NCI-H2029 treated with DMSO at 0.1 percent for 48 hours (cell line): ENCODE results near the gene CBR3.
A peak's percentile ranks its signal among the peaks of the same experiment; 100 is the strongest.

ENCODE experiments used
- DNase-seq: peaks from one replicate; lab custom pipeline; 2025; lab: John Stamatoyannopoulos, UW

Gene CBR3

DNA sequence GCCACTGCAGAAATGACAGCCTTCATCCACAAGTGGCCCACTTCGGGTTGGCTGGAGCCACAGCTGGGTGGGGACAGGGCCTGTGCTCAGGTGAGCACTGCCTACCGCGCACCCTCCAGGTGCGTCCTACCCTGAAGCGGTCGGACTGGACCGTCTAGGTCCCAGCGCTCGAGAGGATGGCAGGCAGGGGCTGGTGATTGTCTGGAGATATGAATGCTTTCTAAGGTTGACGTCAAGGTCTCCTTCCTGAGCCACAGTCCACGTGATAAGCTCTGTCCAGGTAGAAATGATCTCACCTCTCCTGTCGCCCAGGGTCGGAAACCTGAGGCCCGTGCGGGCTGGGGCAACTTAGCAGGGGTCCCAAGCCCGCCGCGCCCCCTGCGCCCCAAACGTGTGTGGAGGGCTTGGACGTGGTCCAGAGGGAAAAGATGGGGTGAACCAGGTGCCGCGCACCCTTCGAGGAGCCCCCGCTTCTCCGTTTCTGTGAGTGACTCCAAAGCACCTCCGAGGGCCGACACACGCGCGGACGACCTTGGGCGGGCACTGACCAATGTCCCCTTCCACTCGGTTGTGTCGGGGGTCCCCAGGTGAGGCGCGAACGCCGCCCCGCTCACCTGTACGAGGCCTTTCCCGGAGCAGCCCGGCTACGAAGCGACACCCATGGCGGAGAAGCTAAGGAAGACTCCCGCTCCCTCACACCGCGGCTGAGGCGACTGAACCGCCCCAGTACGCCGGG lies 20.9 kb downstream of the CBR3 start:
- peak; percentile 67 for DNase-seq

DNA sequence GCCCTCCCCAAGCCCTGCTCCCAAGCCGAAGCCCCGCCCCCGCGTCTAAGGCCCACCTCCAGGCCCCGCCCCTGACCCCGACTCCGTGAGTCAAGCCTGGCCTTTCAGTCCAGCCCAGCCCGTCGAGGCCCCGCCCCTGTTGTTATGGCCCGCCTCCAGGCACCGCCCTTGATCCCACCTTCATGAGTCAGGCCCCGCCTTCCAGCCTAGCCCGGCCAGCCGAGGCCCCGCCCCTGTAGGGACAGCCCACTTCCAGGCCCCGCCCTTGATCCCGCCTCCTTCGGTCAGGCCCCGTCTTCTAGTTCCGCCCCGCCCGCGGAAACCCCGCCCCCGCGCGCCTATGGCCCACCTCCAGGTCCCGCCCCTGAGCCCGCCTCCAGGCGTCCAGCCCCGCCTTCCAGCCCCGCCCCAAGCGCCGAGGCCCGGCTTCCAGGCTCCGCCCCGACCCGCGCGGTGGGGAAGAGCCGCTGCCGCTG lies 21.5 kb downstream of the CBR3 start:
- DNase-seq, result peak; percentile 95

DNA sequence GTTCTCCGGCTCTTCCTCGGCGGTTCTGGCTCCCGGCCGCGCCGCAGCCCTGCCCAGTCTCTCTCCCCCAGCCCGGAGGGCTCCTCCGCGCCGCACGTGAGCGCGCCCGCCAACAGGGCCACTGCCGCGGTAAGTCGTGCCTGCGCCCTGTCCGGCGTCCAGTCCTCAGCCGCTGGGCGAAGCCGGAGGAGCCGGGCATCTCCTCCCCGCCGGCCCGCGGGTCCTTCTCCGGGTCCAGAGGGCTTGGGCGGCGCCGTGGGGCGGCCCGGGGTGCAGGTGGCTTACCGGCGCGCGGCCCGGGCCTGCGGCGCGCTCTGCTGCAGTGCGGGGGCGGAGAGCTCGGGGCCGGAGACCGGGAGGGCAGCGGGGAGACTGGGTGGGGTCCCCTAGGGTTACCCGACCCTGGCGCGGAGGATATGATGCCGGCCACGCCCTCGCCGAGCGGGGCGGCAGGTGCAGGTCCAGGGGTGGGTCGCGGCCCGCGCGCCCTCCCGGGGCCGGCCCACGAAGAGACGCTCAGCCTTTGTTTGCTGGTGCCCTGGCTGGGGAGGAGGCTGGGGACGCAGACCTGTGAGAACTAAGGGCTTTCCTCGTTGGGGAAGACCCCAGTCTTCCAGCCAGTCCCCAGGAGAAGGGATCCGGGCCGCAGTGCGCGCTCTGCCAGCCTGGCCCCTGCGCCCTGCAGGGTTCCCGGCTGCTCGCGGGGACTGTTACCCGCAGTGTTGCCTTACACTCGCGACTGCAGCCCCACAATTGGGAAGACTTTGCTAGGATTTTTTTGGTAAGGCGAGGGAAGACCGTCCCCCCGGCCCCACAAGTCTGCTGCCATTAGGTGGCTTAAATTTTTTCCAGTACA lies 22.2 kb downstream of the CBR3 start, which contains the start of gene DOP1B:
Gene DOP1B, plus strand, starts transcription at position 10 of the 856 bp plus-strand sequence. CDS start 7,910 bp downstream, outside the sequence.
- DNase-seq, result no peak

- no peak for DNase-seq
These were observed 24.6 kb downstream of the CBR3 start for GRCh38 chr21:36159356-36159921.

GRCh38 chr21:36160850-36161178 lies 25.9 kb downstream of the CBR3 start:
- no peak for DNase-seq

DNA sequence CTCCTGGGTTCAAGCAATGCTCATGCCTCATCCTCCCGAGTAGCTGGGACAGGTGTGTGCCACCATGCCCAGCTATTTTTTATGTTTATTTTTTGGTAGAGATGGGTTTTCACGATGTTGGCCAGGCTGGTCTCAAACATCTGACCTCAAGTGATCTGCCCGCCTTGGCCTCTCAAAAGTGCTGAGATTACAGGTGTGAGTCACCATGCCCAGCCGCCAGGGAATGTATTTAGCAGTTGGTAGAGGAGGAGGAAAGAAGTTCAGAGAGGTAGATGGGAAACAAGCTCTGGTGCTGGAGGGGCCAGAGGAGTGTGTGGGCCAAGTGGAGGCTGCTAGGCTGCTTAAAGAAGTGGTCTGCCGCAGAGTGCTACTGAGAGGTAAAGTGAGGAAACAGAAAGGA lies 27.8 kb downstream of the CBR3 start:
- no peak for DNase-seq

DNA sequence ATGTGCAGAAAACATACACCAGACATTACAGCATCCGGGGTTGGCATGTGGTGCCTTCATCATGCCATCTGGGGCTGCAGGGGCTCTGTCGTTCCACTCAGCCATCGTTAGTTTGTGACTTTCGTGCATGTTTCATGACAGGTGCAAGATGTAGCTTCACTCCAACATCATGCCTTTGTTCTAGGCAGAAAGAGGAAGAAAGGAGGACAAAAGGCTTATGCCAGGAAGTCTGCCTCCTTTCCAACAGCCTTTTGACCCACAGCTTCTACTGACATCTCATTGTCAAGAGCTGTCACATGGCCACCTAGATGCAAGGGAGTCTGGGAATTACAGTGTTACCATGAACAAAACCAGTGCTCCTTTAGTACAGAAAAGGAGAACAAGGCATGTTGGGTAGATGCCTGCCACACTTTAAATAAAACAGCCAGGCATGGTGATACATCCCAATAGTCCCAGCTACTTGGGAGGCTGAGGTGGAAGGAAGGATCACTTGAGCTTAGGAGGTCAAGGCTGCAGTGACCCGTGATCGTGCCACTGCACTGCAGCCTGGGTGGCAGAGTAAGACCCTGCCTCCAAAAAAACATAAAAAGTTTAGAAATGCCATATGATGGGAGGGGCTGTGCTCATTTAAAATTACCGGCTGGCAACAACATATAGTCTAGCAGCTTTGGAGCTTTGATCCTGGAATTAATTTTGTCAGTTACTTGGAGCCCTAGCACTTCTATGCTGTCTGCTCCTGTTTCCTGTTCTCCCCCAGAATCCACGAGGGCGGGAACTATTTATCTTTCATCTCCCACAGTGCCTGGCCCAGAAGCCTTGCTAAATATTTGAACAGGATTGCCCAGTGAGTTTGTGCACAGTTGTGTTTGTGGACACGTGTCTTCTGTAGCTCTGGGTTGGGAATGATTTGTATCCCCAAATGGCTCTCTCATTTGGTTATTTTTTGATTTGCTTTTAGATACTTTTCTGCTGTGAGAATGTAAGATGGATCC lies 29.2 kb downstream of the CBR3 start:
- DNase-seq, result peak; percentile 72

DNA sequence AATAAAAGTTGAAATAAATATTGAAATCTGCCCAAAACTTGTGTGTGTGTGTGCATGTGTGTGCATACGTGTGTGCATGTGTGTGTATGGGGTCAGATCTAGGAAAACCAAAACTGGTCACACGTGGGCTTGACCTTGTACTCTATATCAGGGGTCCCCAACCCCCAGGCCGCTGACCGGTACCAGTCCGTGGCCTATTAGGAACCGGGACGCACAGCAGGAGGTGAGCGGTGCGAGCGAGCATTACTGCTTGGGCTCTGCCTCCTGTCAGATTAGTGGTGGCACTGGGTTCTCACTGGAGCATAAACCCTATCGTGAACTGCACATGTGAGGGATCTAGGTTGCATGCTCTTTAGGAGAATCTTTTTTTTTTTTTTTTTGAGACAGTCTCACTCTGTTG lies 30.5 kb downstream of the CBR3 start:
- DNase-seq, result no peak

DNA sequence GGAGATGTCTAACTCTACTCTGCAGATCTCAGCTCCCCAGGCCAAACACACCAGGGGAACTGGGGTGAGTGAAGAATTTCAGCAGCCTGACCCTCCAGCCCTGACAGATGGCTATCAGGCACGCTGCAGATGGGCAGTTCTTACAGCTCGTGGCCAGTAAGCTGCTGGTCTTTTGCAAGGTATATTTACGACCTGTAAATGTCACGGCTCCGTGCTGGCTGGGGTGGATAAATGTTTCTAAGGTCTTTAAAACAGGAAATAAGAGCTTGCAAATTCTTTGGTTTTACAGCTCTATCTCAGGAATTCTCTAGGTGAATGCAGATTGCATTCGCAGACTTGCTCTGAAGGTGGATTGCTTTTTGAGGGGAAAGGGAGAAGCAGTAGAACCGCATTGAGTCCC lies 31.8 kb downstream of the CBR3 start:
- no peak for DNase-seq

DNA sequence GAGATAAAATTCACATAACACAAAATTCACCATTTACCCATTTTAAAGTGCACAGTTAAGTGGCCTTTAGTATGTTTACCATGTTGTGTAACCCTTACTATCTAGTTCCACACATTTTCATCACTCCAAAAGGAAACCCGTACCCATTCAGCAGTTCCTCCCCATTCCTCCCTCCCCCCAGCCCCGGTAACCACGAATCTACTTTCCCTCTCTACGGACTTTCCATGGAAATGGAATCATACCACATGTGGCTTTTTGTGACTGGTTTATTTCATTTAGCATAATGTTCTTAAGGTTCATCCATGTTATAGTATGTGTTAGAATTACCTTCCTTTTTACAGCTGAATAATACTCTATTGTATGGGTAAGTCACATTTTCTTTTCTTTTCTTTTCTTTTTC lies 32.7 kb downstream of the CBR3 start:
- no peak for DNase-seq

- no peak for DNase-seq
These were observed 34.7 kb downstream of the CBR3 start for GRCh38 chr21:36169470-36170128.

DNA sequence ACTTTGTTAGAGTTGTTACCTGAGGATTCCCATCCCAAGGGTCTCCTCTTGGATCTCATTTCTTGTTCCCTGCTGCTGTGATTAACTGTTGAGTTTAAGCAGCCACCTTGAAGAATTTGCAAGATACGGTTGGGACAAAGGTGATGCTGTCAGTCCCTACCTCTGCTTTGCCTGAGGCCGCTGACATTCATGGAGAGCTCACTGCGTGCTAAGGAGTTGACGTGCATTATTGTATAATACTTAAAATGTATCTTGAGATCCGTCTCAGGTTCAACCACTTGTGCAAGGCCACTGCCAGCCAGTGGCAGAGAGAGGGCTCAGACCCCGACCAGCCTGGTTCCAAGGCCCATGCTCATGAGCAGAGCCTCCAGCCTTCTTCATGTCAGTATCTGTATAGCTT lies 35.9 kb downstream of the CBR3 start:
- DNase-seq, result no peak

- DNase-seq, result no peak
These were observed 36.5 kb downstream of the CBR3 start for GRCh38 chr21:36171336-36171735.

DNA sequence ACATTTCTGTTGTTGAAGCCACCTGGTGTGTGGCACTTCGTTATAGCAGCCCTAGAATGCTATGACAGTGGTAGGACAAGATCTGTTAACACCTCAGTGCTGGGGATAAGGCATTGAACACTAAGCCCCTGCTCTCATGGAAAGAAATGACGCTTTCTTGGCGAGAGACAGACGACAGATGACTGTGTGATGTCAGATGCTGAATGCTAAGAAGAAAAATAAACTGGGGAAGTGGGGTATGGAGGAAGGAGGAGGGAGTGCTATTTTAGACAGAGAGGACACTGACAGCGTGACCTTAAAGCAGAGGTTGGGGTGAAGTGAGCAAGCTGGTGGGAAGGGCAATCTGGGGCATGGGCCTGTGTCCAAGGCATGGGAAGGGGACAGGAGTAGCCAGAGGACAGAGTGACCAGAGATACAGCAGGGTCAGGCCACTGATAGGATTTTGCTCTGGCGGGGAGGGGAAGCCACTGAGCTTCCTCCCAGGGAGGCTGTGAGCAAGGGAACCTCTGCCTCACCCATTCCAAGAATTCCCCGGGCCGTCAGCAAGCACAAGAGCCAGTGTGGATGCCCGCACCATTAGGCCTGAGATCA lies 37.0 kb downstream of the CBR3 start:
- DNase-seq, result no peak

GRCh38 chr21:36174780-36175179 lies 39.9 kb downstream of the CBR3 start:
- no peak for DNase-seq

DNA sequence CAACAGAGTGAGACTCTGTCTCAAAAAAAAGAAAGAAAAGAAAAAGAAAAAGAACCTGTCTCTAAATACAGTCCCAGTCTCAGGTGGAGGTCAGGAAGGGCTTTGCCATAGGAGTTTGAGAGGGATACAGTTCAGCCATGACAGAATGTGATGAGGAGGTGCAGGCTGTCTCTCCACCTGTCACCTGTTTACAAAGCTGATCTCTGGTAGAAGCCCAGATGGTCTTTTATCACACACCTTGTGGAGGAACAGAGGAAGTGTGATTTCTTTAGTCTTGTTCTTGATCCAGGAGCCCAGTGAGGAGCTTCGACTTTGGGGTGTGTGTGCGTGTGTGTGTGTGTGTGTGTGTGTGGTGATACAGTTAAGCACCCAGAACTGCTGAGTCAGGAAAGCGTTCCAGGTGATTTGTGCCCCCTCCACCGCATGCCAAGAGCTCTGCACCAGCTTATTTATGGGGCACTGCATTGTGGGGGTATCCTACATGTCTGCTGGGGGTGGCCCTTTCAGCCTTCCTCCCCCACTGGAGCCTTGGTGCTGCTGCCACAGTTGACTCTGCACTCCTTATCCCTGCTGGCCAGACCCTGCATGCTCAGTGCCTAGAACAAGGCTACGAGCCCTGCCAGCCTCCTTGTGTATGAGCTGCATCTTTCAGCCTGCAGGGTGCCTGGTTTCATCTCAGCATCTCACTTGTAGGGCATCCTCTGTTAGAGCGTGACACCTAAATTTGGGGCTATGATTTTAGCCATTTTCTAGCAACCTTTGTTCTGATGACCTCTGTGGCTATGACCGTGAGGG lies 41.1 kb downstream of the CBR3 start:
- no peak for DNase-seq

DNA sequence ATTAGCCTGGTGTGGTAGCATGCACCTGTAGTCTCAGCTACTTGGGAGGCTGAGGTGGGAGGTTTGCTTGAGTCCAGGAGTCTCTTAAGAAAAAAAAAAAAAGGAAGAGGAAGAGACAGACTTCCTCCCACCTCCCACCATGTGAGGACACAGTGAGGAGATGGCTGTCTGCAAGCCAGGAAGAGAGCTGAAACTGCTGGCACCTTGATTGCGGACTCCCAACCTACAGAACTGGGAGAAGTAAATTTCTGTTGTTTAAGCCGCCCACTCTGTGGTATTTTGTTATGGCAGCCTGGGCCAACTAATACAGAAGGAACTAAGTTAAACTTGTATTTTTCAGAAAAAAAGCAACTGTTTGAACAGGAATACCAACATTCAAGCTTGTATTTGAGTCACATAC lies 43.5 kb downstream of the CBR3 start:
- no peak for DNase-seq

- DNase-seq, result no peak
These were observed 44.3 kb downstream of the CBR3 start for GRCh38 chr21:36179145-36179544.

DNA sequence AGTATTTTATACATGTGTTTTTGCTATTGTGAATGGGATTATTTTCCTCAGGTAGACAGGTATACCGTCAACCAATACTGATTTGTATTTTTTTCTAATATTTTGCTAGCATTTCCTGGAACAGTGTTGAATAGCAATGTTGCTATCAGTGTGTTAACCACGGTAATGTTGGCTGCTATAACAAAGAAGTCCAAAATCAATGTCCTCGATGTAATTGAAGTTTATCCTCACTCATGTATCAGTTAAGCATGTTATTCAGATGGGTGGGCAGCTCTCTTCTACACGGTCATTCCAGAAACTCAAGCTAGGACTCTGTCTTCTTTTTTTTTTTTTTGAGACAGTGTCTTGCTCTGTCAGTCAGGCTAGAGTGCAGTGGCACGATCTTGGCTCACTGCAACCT lies 46.1 kb downstream of the CBR3 start:
- no peak for DNase-seq
